HK-2 (cell line): Measurements from ENCODE around the gene ZNF184.

Experiments
- DNase-seq: peaks from one replicate; pipeline ENCODE4 v3.0.0-alpha.2; 2018; ENCODE audit not compliant: unreplicated experiment

ZNF184 gene

GRCh38 chr6:27472617-27473400 is at the start of gene ZNF184:
Gene ZNF184, minus strand, starts transcription at chr6:27473105. Its CDS starts 811 bp downstream, at chr6:27472294.
- peak; percentile 98 for DNase-seq

- DNase-seq, result peak; percentile 64
Observed at GRCh38 chr6:27518881-27519795, 46.2 kb upstream of the ZNF184 start.

- no peak for DNase-seq
Observed at GRCh38 chr6:27517928-27518787, 45.3 kb upstream of the ZNF184 start.

- DNase-seq, result no peak
Observed at GRCh38 chr6:27517238-27517637, 44.3 kb upstream of the ZNF184 start.

GRCh38 chr6:27514906-27515495 is 42.1 kb upstream of the ZNF184 start:
- DNase-seq, result no peak

- DNase-seq, result no peak
Observed at GRCh38 chr6:27512525-27512924, 39.6 kb upstream of the ZNF184 start.

- DNase-seq, result no peak
Observed at GRCh38 chr6:27507041-27507956, 34.4 kb upstream of the ZNF184 start.

GRCh38 chr6:27505209-27506027 is 32.5 kb upstream of the ZNF184 start:
- peak; percentile 74 for DNase-seq

GRCh38 chr6:27503436-27504030 is 30.6 kb upstream of the ZNF184 start:
- peak; percentile 76 for DNase-seq

- peak; percentile 65 for DNase-seq
Observed at GRCh38 chr6:27502508-27503435, 29.9 kb upstream of the ZNF184 start.

GRCh38 chr6:27501187-27501586 is 28.3 kb upstream of the ZNF184 start:
- DNase-seq, result no peak

- no peak for DNase-seq
Observed at GRCh38 chr6:27500177-27500576, 27.3 kb upstream of the ZNF184 start.

- DNase-seq, result peak; percentile 69
Observed at GRCh38 chr6:27495386-27496135, 22.7 kb upstream of the ZNF184 start.

GRCh38 chr6:27494987-27495385 is 22.1 kb upstream of the ZNF184 start:
- DNase-seq, result no peak

GRCh38 chr6:27494103-27494502 is 21.2 kb upstream of the ZNF184 start:
- no peak for DNase-seq

GRCh38 chr6:27492631-27493190 is 19.8 kb upstream of the ZNF184 start:
- no peak for DNase-seq
